Stimulated activated CD4-positive, alpha-beta T cell treated with anti-CD3 and anti-CD28 coated beads, Interleukin-12 subunit alpha, Interleukin-12 subunit beta, amount 100 ng/mL, for 48 hours (primary cell): Measurements from ENCODE around the gene DUT.

Source experiments
- DNase-seq, 3 donors: peaks; one replicate each; pipeline ENCODE4 v3.0.0-alpha.2; 2020; ENCODE audit warnings: low read depth in 2 of 3, low spot score in 1 of 3

DUT gene

GRCh38 chr15:48367483-48367882 lies 36.3 kb downstream of the DUT start:
- no peak for DNase-seq

GRCh38 chr15:48370460-48370859 lies 39.2 kb downstream of the DUT start:
- DNase-seq: no peak

DNA sequence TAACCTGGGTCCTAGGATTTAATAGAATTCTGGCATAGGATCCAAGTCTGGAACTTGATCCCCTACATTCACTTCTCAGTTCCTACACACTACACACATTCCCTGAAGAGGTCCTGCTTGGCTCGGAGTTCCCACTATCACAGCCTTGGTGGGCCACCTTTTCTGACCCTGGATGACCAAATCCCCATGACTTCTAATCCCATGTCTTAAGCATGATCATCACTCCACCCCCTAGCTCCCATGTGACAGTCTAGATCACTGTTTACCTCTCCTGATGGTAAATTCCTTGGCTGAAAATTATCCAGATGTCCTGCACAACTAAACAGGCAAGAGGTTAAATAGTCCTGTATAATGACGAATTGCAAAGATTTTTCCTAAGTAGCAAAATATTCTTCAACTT lies 40.3 kb downstream of the DUT start:
- no peak for DNase-seq

GRCh38 chr15:48371961-48372360 lies 40.7 kb downstream of the DUT start:
- DNase-seq: no peak

DNA sequence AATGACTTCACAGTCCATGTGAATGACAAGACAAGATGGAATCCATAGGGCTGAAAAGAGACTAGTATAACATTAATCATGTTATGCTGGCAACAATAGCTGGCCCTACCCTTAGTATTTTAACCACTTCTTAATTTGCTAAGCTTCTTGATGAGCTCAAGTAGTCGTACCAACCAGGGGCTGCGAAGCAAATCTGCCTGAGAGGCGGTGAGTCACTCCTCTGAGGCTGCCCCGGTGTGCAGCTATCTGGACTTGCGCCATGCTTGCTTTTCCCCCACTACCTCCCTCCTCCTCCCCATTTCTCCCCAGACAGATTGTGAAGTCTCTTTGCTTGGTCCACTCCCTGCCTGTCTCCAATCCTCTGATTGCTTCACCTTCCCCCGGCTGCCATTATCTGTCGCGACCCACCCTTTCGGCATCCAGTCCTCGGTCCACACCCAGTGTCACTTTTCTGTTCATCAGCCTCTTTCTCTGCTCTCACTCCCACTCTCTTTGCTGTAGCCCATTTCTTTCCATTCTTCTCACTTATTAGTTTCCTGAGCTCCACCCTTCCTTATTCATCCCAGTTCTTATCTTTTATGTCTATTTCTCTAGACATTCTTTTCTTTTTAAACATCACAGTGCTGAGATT lies 42.7 kb downstream of the DUT start:
- no peak for DNase-seq

DNA sequence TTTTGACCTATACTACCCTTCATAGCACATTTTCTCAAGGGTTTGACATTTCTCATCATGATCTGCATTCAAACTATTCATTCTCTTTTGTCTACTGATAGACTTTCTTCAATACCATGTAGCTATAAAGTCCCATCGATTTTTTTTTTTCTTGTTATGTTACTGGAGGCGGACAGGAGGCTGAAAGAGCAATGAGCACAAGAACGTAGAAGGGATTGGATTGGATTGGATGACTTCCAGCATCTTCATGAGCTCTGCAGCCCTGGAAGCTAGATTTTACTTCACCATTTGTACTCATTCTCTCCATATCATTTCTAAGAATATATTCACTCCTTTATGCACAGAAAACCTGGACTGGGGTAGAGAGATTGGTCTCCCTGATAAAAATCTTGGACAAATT lies 43.2 kb downstream of the DUT start:
- DNase-seq: no peak

DNA sequence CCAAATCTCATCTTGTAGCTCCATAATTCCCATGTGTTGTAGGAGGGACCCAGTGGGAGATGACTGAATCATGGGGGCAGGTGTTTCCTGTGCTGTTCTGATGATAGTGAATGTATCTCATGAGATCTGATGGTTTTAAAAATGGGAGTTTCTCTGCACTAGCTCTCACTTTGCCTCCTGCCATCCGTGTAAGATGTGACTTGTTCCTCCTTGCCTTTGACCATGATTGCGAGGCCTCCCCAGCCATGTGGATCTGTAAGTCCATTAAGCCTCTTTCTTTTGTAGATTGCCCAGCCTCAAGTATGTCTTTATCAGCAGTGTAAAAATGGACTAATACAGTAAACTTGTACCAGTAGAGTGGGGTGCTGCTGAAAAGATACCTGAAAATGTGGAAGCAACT lies 44.5 kb downstream of the DUT start:
- no peak for DNase-seq

GRCh38 chr15:48380198-48380597 lies 49.0 kb downstream of the DUT start:
- DNase-seq: no peak

DNA sequence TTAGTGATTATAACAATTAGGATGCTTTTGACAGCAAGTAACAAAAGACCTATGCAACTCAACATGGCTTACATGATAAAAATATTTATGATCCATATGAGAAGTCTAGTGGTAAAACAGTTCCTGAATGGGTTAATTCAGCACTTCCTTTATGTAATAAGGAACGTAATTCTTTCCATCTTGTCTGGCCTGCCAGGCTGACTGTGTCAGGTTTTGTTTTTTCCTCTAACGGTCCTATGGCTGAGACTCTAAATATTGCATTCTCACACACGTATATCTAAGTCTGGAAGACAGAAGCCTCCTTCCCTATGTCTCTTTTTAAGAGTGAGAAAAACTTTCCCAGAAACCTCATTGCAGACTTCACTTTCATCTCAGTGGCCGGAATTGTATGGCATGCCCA lies 50.6 kb downstream of the DUT start:
- no peak for DNase-seq

- DNase-seq: no peak
Observed at GRCh38 chr15:48383031-48383430, 51.8 kb downstream of the DUT start.

DNA sequence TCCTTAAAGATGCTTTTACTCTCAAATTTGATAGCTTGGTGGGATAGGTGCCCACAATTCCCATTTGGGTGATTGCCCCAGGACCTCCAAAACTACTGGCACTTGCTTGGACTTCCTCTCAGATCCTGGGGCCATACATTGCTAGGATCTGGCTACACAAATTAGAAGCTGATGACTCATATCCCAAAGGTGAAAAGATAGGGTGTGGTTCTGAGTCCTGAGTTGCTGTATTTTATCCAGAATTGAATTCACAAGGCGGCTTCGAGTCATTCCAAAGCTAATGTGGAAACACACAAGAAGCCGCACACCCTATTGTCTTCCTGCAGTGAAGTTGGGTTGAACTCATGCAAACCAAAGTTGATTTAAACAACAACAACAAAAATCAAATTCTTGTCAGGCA lies 53.4 kb downstream of the DUT start:
- no peak for DNase-seq

DNA sequence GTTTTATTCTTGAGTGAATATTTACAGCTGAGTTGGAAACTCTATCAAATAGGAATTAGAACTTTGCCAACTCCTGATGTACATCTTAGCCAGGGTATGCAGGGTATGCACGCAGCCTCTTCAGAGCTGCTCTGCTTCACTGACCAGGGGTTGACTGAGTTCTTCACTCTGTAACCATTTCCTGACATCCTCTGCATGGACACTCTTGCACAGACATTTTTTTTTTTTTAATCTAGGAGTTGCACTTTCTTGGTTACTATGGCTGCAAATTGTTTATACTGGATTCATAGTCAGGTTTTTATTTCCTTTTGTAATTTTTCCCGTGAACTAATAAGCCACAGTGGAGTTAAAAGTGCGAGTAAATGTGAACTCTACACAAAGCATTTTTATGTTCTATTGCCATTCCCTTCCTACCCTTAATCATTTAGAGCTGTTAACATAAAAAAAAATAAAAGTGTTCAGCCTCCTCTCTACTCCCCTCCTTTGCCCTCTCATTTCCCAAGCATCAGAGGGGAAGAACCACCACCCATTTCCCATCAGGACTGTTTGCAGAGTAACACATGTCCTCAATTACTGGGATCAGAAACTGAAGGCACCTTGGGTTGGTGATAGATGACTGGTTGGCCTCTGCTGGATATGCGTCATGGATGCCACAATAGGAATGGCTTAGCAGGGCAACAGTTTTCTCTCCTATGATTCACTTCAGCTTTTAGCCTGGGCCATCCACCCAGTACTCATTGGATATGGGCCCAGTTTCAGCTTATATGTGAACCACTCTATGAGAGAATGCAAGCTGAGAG lies 54.0 kb downstream of the DUT start:
- no peak for DNase-seq

GRCh38 chr15:48388016-48388851 lies 57.0 kb downstream of the DUT start:
- DNase-seq: no peak

- no peak for DNase-seq
Observed at GRCh38 chr15:48388910-48389309, 57.7 kb downstream of the DUT start.

DNA sequence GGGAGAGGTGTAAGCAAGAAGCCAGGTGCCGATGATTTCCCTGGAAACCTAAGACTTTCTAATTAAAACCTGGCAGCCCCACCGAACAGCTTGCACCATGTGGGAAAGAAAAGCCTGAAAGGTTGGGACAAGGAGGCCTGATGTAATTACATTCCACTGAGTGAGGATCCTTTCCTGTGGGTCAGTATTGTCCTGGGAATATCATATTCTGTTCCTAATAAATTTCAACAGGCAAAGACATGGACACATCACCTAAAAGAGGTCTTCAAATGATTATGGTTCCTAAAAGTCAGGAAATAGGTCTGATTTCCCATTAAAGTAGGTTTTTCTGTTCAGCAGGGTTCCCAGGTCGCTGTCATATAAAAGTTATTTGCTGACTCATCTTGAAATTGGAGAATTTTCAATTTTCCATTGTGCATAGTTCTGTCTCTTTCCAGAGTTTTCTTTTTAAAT lies 58.5 kb downstream of the DUT start:
- no peak for DNase-seq

GRCh38 chr15:48391950-48392349 lies 60.7 kb downstream of the DUT start:
- no peak for DNase-seq

DNA sequence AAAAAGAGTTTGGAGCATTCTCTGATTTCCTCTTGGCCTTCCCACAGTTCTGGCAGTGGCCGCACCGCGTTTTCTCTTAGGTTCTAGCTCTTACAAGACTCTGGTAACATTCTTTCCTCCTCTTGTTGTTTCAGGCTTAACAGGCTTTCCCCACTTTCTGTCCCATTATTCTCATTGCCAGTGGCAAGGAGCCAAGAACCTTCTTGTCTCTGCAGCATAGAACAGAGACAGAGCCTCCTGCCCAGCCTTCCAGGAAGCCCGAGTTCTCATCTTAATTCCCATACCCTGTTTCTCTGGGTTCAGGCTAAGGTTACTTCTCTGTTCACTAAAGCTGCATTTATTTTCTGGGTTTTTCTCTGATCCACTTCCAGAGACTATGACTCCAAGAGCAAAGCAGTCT lies 61.1 kb downstream of the DUT start:
- DNase-seq: no peak
